CD4-positive, alpha-beta T cell (primary cell): Measurements from ENCODE around the gene GPX2. TPM values are rescaled to one million over a fixed set of nuclear protein-coding genes. Genes with fewer than 3 reads are reported as not detected.

Experiments
- ATAC-seq: fragments of 200-7000 bp; cut with Tn5 transposase; one replicate; pipeline ENCODE4 v1.10.0; 2022; ENCODE audit warnings: mild to moderate bottlenecking; ENCODE audit not compliant: poor library complexity
- CTCF ChIA-PET: fragments of 350-600 bp; sonication (Branson Sonifier 250); formaldehyde crosslinking; loops from one replicate; lab custom pipeline; 2021; ENCODE audit warnings: antibody characterized with exemption, inconsistent platforms; lab: Charles Lee
- POLR2A ChIA-PET: fragments of 350-600 bp; sonication (Branson Sonifier 250); formaldehyde crosslinking; loops from one replicate; lab custom pipeline; 2021; ENCODE audit warnings: antibody characterized with exemption, inconsistent platforms; lab: Charles Lee
- DNase-seq, 14 experiments: peaks; one replicate each; pipeline ENCODE4 v3.0.0-alpha.2; 2013 to 2020; ENCODE audit warnings: mixed read lengths in 2 of 14
- H3K27ac ChIP-seq, 2 donors: one replicate each; pipeline versions ENCODE4 v1.5.1 to v1.7.0; 2013; ENCODE audit warnings: low read length in 2 of 2, low read depth in 1 of 2, mild to moderate bottlenecking in 1 of 2
- H3K27me3 ChIP-seq, 2 experiments: 1 replicate in 1 of 2; 2 replicates in 1 of 2; pipeline versions ENCODE4 v1.6.1 to v1.7.0; 2013; ENCODE audit warnings: low read length in 2 of 2, control low read depth in 1 of 2, mild to moderate bottlenecking in 1 of 2, moderate library complexity in 1 of 2; ENCODE audit not compliant: insufficient read depth in 2 of 2, control insufficient read depth in 1 of 2
- H3K36me3 ChIP-seq: one replicate; pipeline ENCODE4 v1.6.1; 2013; ENCODE audit warnings: low read length, control low read depth; ENCODE audit not compliant: insufficient read depth
- H3K4me1 ChIP-seq: one replicate; pipeline ENCODE4 v1.6.1; 2013; ENCODE audit warnings: low read length, control low read depth; ENCODE audit not compliant: insufficient read depth
- H3K4me3 ChIP-seq: one replicate; pipeline ENCODE4 v1.5.1; 2013; ENCODE audit warnings: mild to moderate bottlenecking, low read length, moderate library complexity
- H3K9me3 ChIP-seq, 2 experiments: 1 replicate in 1 of 2; 2 replicates in 1 of 2; pipeline versions ENCODE4 v1.6.1 to v1.7.0; 2013; ENCODE audit warnings: low read length in 2 of 2, mild to moderate bottlenecking in 2 of 2, control low read depth in 1 of 2, moderate library complexity in 1 of 2; ENCODE audit not compliant: control insufficient read depth in 1 of 2, insufficient read depth in 1 of 2
- H3K27ac Mint-ChIP-seq: one replicate; pipeline ENCODE4 v1.8.0; 2020; ENCODE audit warnings: mixed read lengths
- H3K27me3 Mint-ChIP-seq: one replicate; pipeline ENCODE4 v1.8.0; 2021; ENCODE audit warnings: mixed read lengths
- H3K36me3 Mint-ChIP-seq: one replicate; pipeline ENCODE4 v1.8.0; 2021; ENCODE audit warnings: low read depth, mixed read lengths
- H3K4me1 Mint-ChIP-seq: one replicate; pipeline ENCODE4 v1.8.0; 2021; ENCODE audit warnings: low read depth, mixed read lengths
- H3K4me3 Mint-ChIP-seq: one replicate; pipeline ENCODE4 v1.8.0; 2020; ENCODE audit warnings: mild to moderate bottlenecking, mixed read lengths
- H3K9me3 Mint-ChIP-seq: one replicate; pipeline ENCODE4 v1.8.0; 2020; ENCODE audit warnings: mixed read lengths
- intact Hi-C, 2 experiments: fragments of 100-400 bp; cut with DNase I in 1 of 2; cut with micrococcal nuclease in 1 of 2; formaldehyde crosslinking; loops; one replicate each; pipeline versions ENCODE4 v1.15.1 to v1.9.0; 2023 to 2025; cut with DNase I, micrococcal nuclease
- total RNA-seq, 174 experiments: library from RNA in 2 of 174; stranded (reverse) in 2 of 174; gene quantifications; one replicate each; pipeline ENCODE4 v1.2.3 and lab custom pipeline; 2021 to 2026
- TF ChIP-seq, protein P1 (sequence below): fragments of 200-600 bp; IDR thresholded peaks from one replicate; pipeline ENCODE4 v1.8.0; 2022; ENCODE audit warnings: antibody characterized with exemption, mild to moderate bottlenecking

Gene GPX2
- total RNA-seq, 2 experiments from 2014 or later = not detected

DNA sequence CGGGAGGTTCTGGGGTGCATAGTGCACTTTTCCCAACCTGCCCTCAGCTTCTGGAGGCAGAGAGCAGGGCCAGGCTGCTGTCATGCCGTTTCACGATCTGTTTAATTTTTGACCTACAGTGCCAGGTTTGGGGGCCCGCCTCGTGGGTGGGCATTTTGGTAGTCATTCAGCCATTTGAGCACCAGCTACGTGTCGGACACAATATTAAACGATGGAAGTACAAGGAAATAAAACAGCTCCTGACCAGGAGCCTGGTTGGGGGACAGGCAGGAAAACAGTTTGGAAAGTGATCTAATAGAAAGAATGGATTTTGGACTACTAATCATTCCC lies 44.9 kb upstream of the GPX2 start:
- Mint-ChIP-seq H3K4me3 (peak overlapping the region; percentile 97), H3K27ac (peak overlapping the region; percentile 91), H3K36me3 (peaks cover 6% of the 10 kb centered on the region), H3K27me3 (no peaks in the 10 kb centered on the region), H3K9me3 (no peaks in the 10 kb centered on the region), H3K4me1 (peaks cover 67% of the 10 kb centered on the region)
- no peaks in the 10 kb centered on the region for H3K9me3 ChIP-seq
- peaks cover 50% of the 10 kb centered on the region for H3K4me1 ChIP-seq
- POLR2A ChIA-PET = interaction anchor here (0.9 to 2.3 kb wide), 11 partner anchors 11 to 426 kb away, joined by 3 to 22 read pairs (median 7); partner anchors contain the start of genes CHURC1, FUT8, MAX and RAB15
- H3K36me3 ChIP-seq = no peaks in the 10 kb centered on the region
- TF ChIP-seq, protein P1, sequence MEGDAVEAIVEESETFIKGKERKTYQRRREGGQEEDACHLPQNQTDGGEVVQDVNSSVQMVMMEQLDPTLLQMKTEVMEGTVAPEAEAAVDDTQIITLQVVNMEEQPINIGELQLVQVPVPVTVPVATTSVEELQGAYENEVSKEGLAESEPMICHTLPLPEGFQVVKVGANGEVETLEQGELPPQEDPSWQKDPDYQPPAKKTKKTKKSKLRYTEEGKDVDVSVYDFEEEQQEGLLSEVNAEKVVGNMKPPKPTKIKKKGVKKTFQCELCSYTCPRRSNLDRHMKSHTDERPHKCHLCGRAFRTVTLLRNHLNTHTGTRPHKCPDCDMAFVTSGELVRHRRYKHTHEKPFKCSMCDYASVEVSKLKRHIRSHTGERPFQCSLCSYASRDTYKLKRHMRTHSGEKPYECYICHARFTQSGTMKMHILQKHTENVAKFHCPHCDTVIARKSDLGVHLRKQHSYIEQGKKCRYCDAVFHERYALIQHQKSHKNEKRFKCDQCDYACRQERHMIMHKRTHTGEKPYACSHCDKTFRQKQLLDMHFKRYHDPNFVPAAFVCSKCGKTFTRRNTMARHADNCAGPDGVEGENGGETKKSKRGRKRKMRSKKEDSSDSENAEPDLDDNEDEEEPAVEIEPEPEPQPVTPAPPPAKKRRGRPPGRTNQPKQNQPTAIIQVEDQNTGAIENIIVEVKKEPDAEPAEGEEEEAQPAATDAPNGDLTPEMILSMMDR = no peak
- no peak for DNase-seq
- CTCF ChIA-PET = interaction anchor here (0.9 to 2.5 kb wide), 14 partner anchors 7 to 425 kb away, joined by 3 to 17 read pairs (median 4); partner anchors contain the start of gene FUT8
- peak overlapping the region; percentile 52 to 69 for H3K27ac ChIP-seq
- no peaks in the 10 kb centered on the region for H3K27me3 ChIP-seq
- no peak for ATAC-seq
- peak overlapping the region; percentile 84 for H3K4me3 ChIP-seq
- intact Hi-C loops = loop anchor here (2.0 to 10.0 kb wide), 7 partner anchors 33 to 1085 kb away; partner anchors contain the start of genes FUT8 (in 2 of the 2), MAX (in 2 of the 2) and CHURC1 (in 1 of the 2)

DNA sequence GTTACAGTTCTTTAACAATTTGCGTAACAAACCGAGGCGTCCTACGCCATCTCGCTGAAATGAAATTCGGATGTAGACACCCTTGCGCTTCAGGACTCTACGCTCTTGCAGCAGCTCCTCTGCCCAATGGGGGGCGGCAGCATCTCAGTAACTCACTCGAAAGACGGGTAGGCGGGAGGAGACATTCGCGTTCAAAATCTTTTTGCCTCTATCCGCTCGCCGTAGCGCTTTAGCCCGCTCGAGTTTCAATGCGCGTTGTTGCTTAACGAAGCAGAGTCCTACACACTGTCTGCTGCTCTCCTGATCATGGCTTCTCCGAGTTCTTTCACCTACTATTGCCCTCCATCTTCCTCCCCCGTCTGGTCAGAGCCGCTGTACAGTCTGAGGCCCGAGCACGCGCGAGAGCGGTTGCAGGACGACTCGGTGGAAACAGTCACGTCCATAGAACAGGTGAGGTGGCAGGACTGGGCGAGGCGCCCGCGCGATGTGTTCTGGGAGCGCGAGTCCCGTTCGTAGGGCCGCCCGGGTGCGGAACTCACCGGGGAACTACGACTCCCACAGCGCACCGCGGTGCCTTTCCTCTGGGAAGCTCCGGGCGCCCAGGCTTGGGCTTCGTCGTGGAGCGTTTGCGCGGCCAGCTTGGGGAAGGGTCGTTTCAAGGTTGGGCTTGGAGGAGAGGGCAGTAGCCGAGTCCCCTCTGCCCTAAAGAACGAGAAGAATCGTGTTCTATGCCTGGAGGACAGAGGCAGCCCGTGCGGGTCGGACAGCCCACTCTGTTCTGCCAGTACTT lies 44.3 kb upstream of the GPX2 start, which contains the start of gene FNTB:
FNTB (plus strand) TSS at position 248 of the 790 bp plus-strand sequence; CDS start at position 307, 59 bp downstream.
- TF ChIP-seq, protein P1 = peak; percentile 90
- no peaks in the 10 kb centered on the region for H3K36me3 ChIP-seq
- Mint-ChIP-seq H3K27me3 (no peaks in the 10 kb centered on the region), H3K27ac (peak within 1 kb of the TSS; percentile 91), H3K4me1 (peaks cover 62% of the 10 kb centered on the region), H3K4me3 (peak within 1 kb of the TSS; percentile 97), H3K9me3 (no peaks in the 10 kb centered on the region), H3K36me3 (peaks cover 6% of the 10 kb centered on the region)
- peaks cover 49% of the 10 kb centered on the region for H3K4me1 ChIP-seq
- intact Hi-C loops = loop anchor here (2.0 to 10.0 kb wide), 7 partner anchors 34 to 1085 kb away; partner anchors contain the start of genes FUT8 (in 2 of the 2), MAX (in 2 of the 2) and CHURC1 (in 1 of the 2)
- DNase-seq (peak; percentile 83 to 97 (median 88)), ATAC-seq (peak; percentile 89)
- POLR2A ChIA-PET = interaction anchor here (0.7 to 2.3 kb wide), 16 partner anchors 8 to 427 kb away, joined by 3 to 22 read pairs (median 5); partner anchors contain the start of genes CHURC1, FUT8, MAX and RAB15
- H3K4me3 ChIP-seq = peak within 1 kb of the TSS; percentile 84
- peak within 1 kb of the TSS; percentile 52 to 69 for H3K27ac ChIP-seq
- H3K27me3 ChIP-seq = no peaks in the 10 kb centered on the region
- no peaks in the 10 kb centered on the region for H3K9me3 ChIP-seq
- CTCF ChIA-PET = interaction anchor here (0.8 to 2.5 kb wide), 21 partner anchors 8 to 476 kb away, joined by 3 to 17 read pairs (median 4); partner anchors contain the start of gene FUT8
